Activated CD8-positive, alpha-beta memory T cell treated with anti-CD3 and anti-CD28 coated beads, Interleukin-2, amount 50 U/mL, for 48 hours (primary cell): ENCODE measurements around the gene BICC1.
"Not testable (repeated sequence)": the region's sequence is repeated elsewhere in the genome, so short reads cannot be mapped to it uniquely, and the experiment has no call there.

Source experiments
- DNase-seq: peaks from one replicate; pipeline ENCODE4 v3.0.0-alpha.2; 2020

The BICC1 gene

DNA sequence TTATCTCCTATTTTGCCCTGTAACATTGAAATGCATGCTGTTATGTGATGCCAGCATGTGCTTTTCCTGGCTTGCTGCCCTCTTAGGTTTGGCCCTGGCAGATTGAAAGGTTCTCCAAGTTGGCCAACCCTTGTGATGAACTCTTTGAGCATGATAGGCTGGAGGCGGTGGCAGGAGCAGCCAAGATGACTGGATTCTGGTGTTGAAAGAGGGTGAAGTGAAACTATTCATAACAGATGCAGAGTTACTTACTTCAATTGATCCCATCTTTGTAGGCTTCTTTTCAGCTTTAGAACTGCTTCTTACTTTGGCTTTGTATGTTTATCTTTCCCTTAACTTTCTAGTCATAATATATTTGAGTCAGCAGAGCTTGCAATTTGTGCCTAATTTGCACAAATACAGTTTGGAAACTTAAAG lies 57.6 kb downstream of the BICC1 start:
- DNase-seq: no peak

DNA sequence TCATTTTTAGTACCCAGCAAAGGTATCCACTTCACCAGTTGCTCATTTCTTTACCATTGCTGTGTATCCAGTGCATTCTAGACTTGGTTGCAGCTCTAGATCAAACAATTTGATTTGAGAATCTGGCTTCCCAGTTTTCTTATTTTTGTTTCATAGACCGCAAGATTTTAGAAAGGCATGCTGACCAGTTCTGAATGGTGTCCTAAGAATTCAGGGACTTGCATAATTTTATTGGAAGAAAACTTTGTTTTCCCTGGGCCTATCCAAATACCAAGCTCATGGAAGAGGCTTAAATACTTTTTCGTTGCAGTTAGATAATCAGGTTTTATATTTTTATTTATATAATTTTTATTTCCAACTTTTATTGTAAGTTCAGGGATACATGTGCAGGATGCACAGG lies 58.3 kb downstream of the BICC1 start:
- no peak for DNase-seq

DNA sequence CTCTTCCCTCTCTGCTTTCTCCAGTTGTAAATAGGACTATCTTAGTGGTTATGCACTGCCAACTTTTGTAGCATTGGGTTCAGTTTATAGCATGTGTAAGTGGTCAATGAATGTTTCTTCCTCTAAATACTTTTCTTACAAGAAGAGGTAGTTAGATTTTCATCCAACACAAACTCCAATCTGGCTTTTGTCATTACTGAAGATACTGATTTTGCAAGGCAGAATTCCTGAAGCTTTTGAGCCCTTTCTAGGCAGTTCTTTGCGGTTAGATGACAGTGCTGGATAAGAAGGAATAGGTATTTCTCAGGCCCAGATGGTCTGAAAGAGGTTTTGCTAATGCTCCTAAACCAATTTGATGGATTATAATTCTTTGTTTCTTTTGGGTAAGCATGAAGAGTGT lies 60.5 kb downstream of the BICC1 start:
- DNase-seq: no peak

DNA sequence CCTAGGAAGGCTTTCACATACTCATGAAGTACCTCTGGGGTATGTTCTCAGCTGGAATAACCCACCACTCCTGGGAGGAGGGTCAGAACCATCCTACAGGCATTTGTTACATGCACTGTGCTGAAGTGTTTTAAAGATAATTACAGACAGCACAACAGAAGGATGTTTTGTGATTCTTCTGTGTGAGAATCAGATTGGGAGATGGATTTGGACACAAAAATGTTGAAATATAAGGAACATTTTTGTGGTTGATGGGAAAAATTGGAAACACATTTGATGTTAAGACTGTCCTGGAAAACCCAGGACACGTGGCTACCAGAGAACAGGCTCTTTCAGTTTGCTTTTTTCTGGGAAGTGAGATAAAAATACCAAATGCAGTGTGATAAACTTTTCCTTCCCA lies 61.4 kb downstream of the BICC1 start:
- DNase-seq: no peak

DNA sequence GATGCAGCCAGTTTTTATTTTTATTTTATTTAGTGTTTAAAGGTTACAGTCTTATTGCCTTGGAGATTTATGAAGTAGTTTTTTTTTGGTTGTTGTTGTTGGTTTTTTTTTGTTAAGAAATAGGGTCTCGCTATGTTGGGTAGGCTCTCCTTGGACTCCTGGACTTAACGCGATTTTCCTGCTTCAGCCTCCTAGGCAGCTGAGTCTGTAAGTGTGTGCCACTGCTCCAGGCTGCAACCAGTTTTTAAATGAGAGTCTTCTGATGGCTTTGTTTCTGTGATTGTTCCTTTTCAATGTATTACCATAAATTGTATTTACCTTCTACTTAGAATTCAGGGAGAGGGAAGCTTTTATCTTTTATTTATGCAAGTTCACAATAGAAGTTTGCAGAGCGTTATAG lies 62.8 kb downstream of the BICC1 start:
- no peak for DNase-seq

DNA sequence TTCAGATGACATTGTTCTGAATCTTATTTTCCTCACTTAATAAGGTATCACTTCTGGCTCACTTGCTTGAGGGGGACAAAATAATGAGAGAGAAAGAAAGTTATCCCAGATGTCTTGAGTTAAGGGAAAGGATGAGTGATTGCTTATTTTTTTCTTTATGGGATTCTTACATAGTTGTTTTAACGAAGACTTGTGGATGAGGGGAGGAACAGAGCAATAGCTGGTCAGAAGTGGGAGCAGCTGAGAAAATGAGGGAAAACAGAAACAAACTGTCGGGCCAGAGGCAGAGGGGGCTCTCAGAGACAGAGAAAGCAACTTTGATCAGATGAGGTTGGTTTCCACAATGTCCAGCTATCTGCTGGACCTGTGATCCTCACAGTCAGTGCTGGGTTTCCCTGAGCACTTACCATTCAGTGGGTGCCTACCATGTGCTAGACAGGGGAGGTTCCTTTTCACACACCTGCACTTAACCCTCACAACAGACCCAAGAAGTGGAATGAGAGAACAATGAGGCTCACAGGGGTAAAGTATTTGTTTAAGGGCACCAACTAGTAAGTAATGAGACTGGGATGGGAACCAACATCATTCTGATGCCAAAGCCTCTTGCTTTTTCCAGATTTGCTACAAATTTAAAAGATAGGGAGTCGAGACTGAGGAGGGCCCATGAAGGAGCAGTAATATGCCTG lies 64.2 kb downstream of the BICC1 start:
- no peak for DNase-seq

DNA sequence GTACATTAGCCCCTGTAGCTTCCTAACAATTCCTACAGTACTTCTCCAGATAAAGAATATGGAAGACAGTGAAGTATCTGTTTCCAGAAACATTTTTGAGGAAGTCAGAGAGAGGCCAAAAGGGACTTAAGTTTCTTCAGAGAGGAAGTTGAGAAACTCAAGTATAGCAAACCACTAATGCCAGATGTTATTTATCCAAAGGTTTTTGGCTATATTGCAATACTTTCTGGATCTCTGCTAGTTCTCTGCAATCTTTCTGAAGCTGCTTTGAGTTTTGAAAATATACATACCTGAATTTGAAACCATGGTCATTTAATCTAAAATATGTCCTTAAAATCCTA lies 64.7 kb downstream of the BICC1 start:
- DNase-seq: no peak

DNA sequence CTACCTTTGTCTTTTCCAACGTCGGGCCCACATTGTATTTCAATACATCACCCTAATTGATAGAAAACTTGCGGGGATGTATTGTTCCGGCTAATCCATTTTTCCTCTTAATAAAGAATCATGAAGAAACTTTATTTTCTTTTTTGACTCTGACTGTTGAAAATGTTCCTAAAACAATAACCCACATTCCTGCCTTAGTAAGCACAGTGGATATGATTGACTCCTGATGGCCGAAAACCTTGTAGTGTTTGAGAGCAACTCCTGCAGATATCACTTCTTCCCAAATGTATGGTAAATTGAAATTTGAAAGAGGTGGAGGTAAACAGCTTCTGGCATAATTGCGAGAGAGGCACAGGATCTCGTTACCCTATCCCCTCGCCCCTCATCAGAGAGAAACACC lies 65.7 kb downstream of the BICC1 start:
- DNase-seq: no peak

DNA sequence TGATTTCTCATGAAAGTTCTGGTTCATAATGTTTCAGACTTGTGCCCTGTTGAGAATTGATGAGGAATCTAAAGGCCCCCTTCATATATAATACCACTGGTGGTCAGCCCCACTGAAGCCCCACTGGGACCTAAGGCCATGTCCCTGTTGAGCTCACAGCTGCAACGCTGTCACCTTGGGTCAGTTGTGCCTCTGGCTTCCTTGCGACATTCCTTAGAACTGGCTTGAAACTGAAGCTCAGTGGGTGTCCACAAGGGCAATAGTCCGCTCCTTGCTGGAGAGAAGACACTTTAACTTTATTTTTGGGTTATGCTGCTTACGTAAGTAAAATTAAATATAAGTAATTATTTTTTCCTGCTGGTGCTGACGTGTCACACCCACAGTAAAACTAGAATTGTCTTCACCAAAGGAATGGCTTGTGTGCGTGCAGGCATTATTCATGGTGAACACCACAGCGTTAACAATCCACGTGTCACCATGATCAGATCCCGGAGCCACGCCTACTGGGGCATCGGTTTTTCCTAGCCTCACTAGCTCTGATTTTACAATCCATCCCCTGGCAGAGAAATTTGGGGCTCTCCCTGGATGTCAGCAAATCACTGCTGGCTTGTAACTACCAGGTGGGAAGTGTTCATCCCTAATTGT lies 66.5 kb downstream of the BICC1 start:
- DNase-seq: no peak

DNA sequence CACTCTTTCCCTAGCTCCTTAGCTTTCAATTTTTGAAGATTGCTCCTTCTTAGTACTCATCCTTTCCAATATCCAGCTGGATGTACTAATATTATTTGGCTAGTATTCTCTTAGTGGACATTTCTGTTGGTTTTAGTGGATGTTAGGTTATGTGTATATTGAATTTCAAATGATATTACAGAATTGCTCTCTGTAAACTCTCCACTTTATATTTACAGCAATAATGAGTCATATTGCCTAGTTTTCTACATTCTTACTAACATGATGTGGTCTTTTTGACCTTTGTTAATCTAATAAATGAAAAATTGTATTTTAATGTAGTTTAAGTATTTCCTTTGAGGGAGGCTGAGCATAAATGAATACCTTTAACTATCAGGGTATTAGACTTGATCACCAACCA lies 69.4 kb downstream of the BICC1 start:
- DNase-seq: no peak

DNA sequence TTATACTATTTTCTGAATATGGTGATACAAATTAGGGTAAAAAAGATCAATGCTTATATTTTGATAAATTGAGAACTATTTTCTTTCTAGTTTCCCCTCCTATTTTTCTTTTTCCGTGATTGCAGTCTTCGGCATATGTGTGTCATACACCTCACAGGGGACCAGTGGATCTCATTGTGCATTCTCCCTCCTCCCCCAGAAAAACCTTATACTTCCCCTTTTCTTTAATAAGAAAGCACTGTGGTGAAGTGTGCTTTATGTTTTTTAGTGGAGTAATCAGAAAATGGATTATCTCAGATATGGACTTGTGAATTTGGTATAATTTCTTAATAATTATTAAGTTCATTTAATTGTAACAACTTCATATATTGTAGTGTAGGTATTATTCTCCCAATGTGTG lies 72.8 kb downstream of the BICC1 start:
- DNase-seq: no peak

DNA sequence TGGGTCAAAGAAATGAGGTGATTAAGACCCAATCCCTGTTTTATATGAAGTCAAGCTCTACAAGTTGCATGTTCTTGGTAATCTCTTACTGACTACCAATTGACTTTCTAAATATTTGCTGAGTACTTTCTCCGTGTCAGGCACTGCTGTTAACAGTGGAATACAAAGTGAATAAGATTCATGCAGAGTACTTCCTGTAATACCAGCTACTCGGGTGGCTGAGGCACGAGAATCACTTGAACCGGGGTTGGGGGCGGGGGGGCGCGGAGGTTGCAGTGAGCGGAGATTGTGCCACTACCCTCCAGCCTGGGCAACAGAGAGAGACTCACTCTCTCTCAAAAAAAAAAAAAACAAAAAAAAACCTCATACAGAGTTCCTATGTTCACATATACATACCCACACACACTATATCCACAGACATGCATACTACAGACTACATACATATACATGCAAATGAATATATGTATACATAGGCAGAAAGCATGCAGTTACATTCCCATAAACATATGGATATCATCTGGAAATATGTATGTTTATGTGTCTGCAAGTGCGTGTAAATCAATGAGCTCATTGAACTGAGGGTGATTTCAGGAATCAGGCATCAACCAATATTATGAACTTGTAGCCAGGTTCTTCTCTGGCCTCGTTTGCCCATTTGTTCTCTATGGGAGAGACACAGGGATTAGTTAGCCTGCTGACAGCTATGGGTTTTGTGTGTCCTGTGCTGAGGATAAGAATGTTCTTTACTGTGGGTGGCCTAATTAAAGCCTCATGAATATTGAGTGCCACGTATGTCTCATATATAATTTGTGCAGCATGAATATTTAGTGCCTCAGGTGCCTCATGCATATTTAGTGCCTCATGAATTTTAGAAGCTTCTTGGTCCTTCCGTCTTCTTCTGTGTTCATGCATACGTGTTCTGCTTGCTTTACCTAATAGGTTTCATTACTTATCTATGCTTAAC lies 73.9 kb downstream of the BICC1 start:
- no peak for DNase-seq

DNA sequence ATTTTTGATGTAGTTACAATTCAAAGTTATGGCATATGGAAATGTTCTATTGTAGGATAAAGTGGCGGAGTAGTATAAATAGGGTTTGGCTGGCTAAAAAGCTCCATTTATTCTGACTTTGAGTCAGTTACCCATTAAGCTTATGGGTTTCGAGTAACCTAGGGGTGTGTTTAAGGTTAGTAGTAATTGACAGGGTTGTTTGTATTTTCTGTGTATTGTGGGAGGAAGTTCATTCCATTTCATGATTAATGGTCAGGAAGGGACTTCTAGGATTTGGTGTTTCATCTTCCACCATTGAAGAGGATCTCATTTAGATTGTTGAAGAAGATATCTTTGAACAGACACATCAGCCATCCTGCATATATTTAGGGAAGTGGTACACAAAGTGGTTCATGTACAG lies 75.0 kb downstream of the BICC1 start:
- DNase-seq: no peak

DNA sequence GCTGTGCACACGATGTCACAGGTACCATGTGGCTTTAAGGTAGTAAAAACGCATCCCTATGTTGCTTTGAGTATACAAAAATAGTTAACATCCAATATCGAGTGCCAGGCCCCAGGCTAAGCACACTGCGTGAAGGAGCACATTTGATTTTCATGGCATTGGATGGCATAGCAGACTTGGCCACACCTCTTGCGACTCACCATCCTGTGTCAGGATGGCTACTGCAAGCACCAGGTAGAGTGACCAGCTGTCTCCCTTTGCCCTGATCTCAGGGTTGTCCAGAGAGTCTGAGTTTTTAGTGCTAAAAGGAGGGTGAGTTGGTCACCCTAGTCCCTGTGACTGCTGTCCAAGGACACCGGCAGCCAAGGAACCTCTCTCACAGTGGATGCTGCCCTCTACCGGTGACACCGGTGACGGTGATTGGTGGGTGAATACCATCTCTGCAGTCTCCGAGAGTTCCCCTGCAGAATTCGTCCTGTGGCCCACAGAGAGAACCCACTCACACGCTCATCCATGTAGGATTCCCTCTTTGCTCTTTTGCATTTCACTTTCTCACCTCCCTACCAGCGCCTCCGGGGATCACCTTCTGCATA lies 76.1 kb downstream of the BICC1 start:
- DNase-seq: no peak

DNA sequence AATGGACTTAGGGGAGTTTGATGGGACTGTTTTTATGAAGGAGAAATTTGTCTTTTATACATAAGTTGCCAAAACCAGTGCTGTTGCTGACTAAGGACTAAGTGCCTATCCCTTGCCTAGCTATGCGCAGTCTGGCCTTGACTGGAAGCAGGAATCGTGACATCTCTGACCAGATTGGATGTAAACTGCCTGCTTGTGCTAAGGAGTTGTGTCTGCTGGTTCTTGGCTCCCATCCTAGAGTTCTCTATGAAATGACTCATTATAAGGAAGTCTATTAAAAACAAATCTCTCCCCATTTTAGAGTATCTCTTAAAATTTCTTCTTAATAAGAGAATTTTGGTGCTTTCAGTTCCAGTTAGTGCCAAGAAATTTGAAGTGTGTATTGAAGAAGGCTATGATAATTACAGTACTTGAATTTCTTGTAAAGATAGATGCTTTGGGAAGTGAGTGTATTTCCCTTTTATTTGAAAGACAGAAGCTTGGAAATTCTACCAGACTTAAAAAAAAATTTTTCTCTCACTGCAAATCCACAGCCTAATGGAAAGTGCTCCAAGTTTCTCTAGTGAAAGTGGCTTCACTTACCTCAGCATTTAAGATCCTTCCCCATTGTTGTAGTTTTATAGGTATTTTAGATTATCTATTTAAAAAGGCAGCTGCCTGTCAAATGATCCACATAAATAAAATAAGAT lies 77.6 kb downstream of the BICC1 start:
- DNase-seq: no peak

DNA sequence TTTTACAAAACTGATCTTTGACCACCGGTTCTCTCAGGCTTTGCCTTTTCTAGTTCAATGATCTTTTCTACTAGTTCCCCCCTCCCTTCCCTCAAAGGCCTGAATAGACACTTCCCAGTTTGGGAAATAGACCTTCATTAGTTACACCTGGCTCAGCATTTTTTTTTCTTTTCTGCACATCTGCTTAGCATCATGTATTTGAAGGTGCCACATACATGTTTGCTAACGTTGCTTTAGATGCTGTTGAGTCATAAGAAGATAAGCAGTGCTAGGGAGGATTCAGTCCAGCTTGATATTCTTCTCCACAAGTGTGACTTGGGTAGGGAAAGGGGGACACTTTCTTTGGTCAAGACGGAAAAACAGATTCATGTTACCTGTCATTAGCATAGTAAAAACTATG lies 78.3 kb downstream of the BICC1 start:
- no peak for DNase-seq

DNA sequence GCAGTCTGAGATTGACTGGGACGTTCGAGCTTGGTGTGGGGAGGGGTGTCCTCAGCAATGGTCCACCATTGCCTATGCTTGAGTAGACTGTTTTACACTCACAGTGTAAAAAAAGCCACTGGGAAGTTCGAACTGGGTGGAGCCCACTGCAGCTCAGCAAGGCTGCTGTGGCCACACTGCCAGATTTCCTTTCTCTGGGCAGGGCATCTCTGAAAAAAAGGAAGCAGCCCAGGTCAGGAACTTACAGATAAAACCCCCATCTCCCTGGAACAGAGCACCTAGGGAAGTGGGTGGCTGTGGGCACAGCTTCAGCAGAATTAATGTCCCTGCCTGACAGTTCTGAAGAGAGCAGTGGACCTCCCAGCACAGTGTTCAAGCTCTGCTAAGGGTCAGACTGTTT lies 80.3 kb downstream of the BICC1 start:
- DNase-seq: no peak

DNA sequence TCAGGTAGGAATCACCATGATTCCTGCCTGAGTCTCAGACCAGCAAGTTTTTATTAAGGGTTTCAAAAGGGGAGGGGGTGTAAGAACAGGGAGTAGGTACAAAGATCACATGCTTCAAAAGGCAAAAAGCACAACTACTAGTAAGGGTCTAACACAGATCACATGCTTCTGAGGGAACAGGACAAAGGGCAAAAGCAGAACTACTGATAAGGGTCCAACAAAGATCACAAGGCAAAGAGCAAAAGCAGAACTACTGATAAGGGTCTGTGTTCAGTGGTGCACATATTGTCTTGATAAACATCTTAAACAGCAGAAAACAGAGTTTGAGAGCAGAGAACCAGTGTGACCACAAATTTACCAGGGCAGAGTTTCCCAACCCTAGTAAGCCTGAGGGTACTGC lies 84.5 kb downstream of the BICC1 start:
- DNase-seq: not testable (repeated sequence)

DNA sequence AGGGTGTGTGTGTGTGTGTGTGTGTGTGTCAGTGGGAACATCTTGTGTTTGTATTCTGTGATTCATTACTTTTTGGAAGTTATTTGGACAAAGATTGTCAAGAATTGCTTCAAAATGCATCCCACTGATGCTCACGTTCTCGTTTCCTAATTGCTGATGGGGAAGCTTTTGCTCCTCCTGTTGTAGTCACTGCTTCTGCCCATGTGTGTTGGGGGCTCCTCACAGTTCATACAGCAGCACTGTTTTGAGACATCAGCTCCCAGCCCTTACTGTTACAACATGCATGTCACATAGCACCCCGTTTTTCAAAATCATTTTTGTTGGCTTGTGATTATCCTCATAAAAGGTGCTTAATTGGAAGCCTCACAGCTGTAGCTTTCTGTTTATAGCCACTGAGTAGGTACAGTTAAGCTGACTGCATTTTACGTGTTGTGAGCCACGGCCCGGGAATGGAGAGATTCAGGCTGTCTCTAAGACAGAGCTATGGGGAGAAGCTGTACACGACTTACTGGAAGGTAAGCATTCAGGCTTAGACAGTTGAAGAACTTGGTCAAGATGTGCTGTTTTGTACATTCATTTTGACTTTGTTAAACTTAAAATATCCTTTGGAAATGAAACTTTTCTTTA lies 87.4 kb downstream of the BICC1 start:
- DNase-seq: no peak

DNA sequence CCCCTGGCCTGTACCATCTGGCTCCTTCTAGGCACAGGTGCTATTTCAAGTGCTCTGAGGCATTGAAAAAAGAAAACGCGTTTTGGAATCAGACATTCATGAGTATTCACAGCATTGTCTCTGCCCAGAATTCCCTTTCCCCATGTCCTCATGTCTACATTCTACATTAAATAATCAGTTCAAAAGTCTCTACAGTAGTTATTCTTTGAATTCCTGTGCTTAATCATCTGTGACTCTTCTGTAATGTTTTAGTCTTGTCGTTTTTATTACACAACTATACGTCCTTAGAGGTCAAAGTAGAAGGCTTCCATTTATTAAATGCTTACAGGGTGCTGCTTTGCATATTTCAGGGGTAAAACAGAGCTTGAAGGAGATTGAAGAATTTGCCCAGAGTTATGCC lies 95.7 kb downstream of the BICC1 start:
- DNase-seq: no peak

DNA sequence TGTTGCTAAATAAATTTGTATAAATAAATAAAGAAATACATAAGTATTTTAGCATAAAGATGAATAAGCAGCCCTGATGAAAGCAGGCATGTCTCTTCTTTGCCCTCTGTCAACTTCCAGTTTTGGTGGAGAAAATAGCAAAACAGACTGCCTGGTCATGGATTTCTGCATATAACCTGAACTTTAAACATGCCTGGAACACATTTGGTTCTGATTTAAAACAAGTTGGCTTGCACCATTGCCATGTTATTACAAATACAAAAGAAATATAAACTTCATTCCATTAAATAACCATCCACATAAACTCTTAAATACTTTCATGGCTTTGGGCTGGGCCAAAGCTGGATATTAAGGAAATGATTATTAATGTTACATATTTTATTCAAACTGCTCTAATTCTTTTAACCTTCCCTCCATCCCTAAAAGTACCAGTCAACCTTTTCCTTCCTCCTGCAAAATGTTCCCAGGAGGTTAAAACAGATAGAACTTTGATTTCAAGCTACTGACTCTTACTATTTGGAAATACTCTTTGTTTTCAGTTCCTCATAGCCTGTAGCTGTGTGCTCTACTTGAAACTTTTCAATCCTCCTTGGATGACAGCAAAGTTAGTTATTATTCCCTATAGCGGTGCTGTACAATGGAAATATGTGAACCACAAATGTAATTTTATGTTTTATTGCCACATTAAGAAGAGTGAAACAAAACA lies 96.3 kb downstream of the BICC1 start:
- DNase-seq: no peak
